H9 (cell line): ENCODE results near the gene IGBP1. TPM values are rescaled to one million over a fixed set of nuclear protein-coding genes. Genes with fewer than 3 reads are reported as not detected.
A peak's percentile ranks its signal among the peaks of the same experiment; 100 is the strongest.

Experiments used
- DNase-seq: peaks from one replicate; pipeline ENCODE4 v3.0.0-alpha.2; 2017
- H2AFZ ChIP-seq: one replicate; pipeline ENCODE4 v1.6.1; 2013; ENCODE audit warnings: mild to moderate bottlenecking, low read length, control low read depth, moderate library complexity
- H2AK5ac ChIP-seq: 2 replicates; pipeline ENCODE4 v1.6.1; 2013; ENCODE audit warnings: low read length, control low read depth, mixed read lengths; ENCODE audit not compliant: insufficient read length
- H2BK120ac ChIP-seq: one replicate; pipeline ENCODE4 v1.6.1; 2013; ENCODE audit warnings: low read depth, mild to moderate bottlenecking, low read length, control low read depth, inconsistent platforms; ENCODE audit not compliant: poor library complexity, severe bottlenecking
- H2BK12ac ChIP-seq: 2 replicates; pipeline ENCODE4 v1.6.1; 2013; ENCODE audit warnings: low read length, control low read depth, mixed read lengths, low read depth; ENCODE audit not compliant: insufficient read length
- H2BK15ac ChIP-seq: 2 replicates; pipeline ENCODE4 v1.6.1; 2013; ENCODE audit warnings: low read depth, low read length, control low read depth
- H2BK20ac ChIP-seq: one replicate; pipeline ENCODE4 v1.6.1; 2013; ENCODE audit warnings: low read depth, mild to moderate bottlenecking, low read length, control low read depth, inconsistent platforms; ENCODE audit not compliant: poor library complexity, severe bottlenecking
- H2BK5ac ChIP-seq: 2 replicates; pipeline ENCODE4 v1.6.1; 2013; ENCODE audit warnings: low read length, control low read depth, mixed read lengths; ENCODE audit not compliant: insufficient read length
- H3K14ac ChIP-seq: 2 replicates; pipeline ENCODE4 v1.6.1; 2013; ENCODE audit warnings: low read length, control low read depth; ENCODE audit not compliant: insufficient read depth
- H3K18ac ChIP-seq: 2 replicates; pipeline ENCODE4 v1.6.1; 2013; ENCODE audit warnings: low read depth, mild to moderate bottlenecking, mixed read lengths, low read length, control low read depth; ENCODE audit not compliant: insufficient read length
- H3K23ac ChIP-seq: 2 replicates; pipeline ENCODE4 v1.6.1; 2013; ENCODE audit warnings: low read length, control low read depth, mixed read lengths, low read depth; ENCODE audit not compliant: insufficient read length
- H3K23me2 ChIP-seq: 2 replicates; pipeline ENCODE4 v1.6.1; 2013; ENCODE audit warnings: low read depth, mild to moderate bottlenecking, mixed read lengths, low read length, control low read depth; ENCODE audit not compliant: insufficient read length, poor library complexity, severe bottlenecking
- H3K27ac ChIP-seq: 2 replicates; pipeline ENCODE4 v1.5.1; 2013; ENCODE audit warnings: low read length, control low read depth, mixed read lengths, low read depth; ENCODE audit not compliant: insufficient read length
- H3K27me3 ChIP-seq: 2 replicates; pipeline ENCODE4 v1.6.1; 2013; ENCODE audit warnings: low read length, control low read depth, inconsistent platforms; ENCODE audit not compliant: insufficient read depth
- H3K4ac ChIP-seq: 2 replicates; pipeline ENCODE4 v1.6.1; 2013; ENCODE audit warnings: low read depth, mild to moderate bottlenecking, control low read depth, inconsistent platforms, low read length, moderate library complexity
- H3K4me1 ChIP-seq: 2 replicates; pipeline ENCODE4 v1.6.1; 2013; ENCODE audit warnings: low read length, control low read depth, inconsistent platforms; ENCODE audit not compliant: insufficient read depth
- H3K4me2 ChIP-seq: 2 replicates; pipeline ENCODE4 v1.6.1; 2013; ENCODE audit warnings: low read length, control low read depth, mixed read lengths; ENCODE audit not compliant: insufficient read length, insufficient read depth
- H3K56ac ChIP-seq: 2 replicates; pipeline ENCODE4 v1.6.1; 2013; ENCODE audit warnings: low read depth, mild to moderate bottlenecking, mixed read lengths, low read length, control low read depth; ENCODE audit not compliant: insufficient read length
- H3K79me1 ChIP-seq: 2 replicates; pipeline ENCODE4 v1.6.1; 2013; ENCODE audit warnings: low read depth, mild to moderate bottlenecking, moderate library complexity, low read length, control low read depth, inconsistent platforms; ENCODE audit not compliant: insufficient read depth, poor library complexity, severe bottlenecking
- H3K79me2 ChIP-seq: 2 replicates; pipeline ENCODE4 v1.6.1; 2013; ENCODE audit warnings: low read length, control low read depth, inconsistent platforms; ENCODE audit not compliant: insufficient read depth
- H3K9ac ChIP-seq: 2 replicates; pipeline ENCODE4 v1.6.1; 2013; ENCODE audit warnings: low read length, control low read depth, mixed read lengths; ENCODE audit not compliant: insufficient read length; ENCODE audit errors: extremely low read depth
- H3K9me3 ChIP-seq: one replicate; pipeline ENCODE4 v1.6.1; 2013; ENCODE audit warnings: low read depth, low read length, inconsistent platforms; ENCODE audit not compliant: control insufficient read depth
- H3T11ph ChIP-seq: one replicate; pipeline ENCODE4 v1.6.1; 2013; ENCODE audit warnings: mild to moderate bottlenecking, low read length, control low read depth, inconsistent platforms
- H4K20me1 ChIP-seq: one replicate; pipeline ENCODE4 v1.6.1; 2013; ENCODE audit not compliant: control insufficient read depth, insufficient read length, insufficient read depth
- H4K5ac ChIP-seq: 2 replicates; pipeline ENCODE4 v1.6.1; 2013; ENCODE audit warnings: low read depth, mild to moderate bottlenecking, mixed read lengths, low read length, control low read depth; ENCODE audit not compliant: insufficient read length
- H4K8ac ChIP-seq: replicated peaks from 2 replicates; pipeline ENCODE4 v1.6.1; 2013; ENCODE audit warnings: low read length, control low read depth, mixed read lengths, low read depth; ENCODE audit not compliant: insufficient read length
- H4K91ac ChIP-seq: 2 replicates; pipeline ENCODE4 v1.6.1; 2013; ENCODE audit warnings: low read depth, mild to moderate bottlenecking, moderate library complexity, mixed read lengths, low read length, control low read depth; ENCODE audit not compliant: insufficient read length
- H3K27ac Mint-ChIP-seq, 3 experiments: 2 replicates in 2 of 3; 3 replicates in 1 of 3; pipeline ENCODE4 v1.8.0; 2020 to 2021; ENCODE audit warnings: mixed read lengths in 3 of 3, mild to moderate bottlenecking in 1 of 3, moderate library complexity in 1 of 3
- H3K27me3 Mint-ChIP-seq: 2 replicates; pipeline ENCODE4 v1.8.0; 2021; ENCODE audit warnings: low read depth, mild to moderate bottlenecking, moderate library complexity, mixed read lengths
- H3K36me3 Mint-ChIP-seq, 3 experiments: 2 replicates in 2 of 3; 3 replicates in 1 of 3; pipeline ENCODE4 v1.8.0; 2020 to 2021; ENCODE audit warnings: low read depth in 3 of 3, mixed read lengths in 3 of 3; ENCODE audit not compliant: insufficient read depth in 1 of 3
- H3K4me1 Mint-ChIP-seq, 2 experiments: 2 replicates each; pipeline ENCODE4 v1.8.0; 2020; ENCODE audit warnings: mixed read lengths in 2 of 2
- H3K4me3 Mint-ChIP-seq, 2 experiments: 2 replicates in 1 of 2; 3 replicates in 1 of 2; pipeline ENCODE4 v1.8.0; 2020 to 2021; ENCODE audit warnings: mild to moderate bottlenecking in 2 of 2, mixed read lengths in 2 of 2, moderate library complexity in 1 of 2
- H3K9me3 Mint-ChIP-seq, 2 experiments: 2 replicates in 1 of 2; 3 replicates in 1 of 2; pipeline ENCODE4 v1.8.0; 2020; ENCODE audit warnings: mild to moderate bottlenecking in 2 of 2, mixed read lengths in 2 of 2, moderate library complexity in 1 of 2
- CTCF ChIP-seq: fragments of 200-600 bp; sonication (generic); conservative IDR thresholded peaks from 3 replicates; pipeline ENCODE4 v1.8.0; 2021; ENCODE audit warnings: antibody characterized with exemption, mild to moderate bottlenecking
- WGBS: extraction: QIAGEN DNeasy Blood & Tissue Kit; methylation state at CpG from one replicate; pipeline ENCODE4 v1.1.7; 2013; ENCODE audit warnings: missing lambda C conversion rate, low lambda C conversion rate, mixed read lengths; ENCODE audit not compliant: insufficient read length; ENCODE audit errors: extremely low coverage; 5-methylcytosine and 5-hydroxymethylcytosine counted together
- total RNA-seq: library from RNA; stranded (reverse); gene quantifications from 2 replicates; pipeline ENCODE4 v1.2.1, GENCODE V29; 2021

The IGBP1 gene
- total RNA-seq, 1 experiment from 2014 or later = 45.0 TPM

GRCh38 chrX:70129816-70130215, 3.4 kb upstream of the IGBP1 start:
- Histone ChIP-seq H3K23me2 (peaks cover 3% of the 10 kb centered on the region), H4K8ac (no peak overlapping the region), H2AFZ (no peak overlapping the region), H4K5ac (no peak overlapping the region), H3K9me3 (peaks cover 36% of the 10 kb centered on the region), H2BK120ac (no peak overlapping the region), H2BK12ac (no peak overlapping the region), H3K4me2 (no peak overlapping the region), H2BK15ac (no peak overlapping the region), H2BK20ac (no peak overlapping the region), H3K4ac (no peak overlapping the region), H3K27ac (no peak overlapping the region), H3K79me2 (no peaks in the 10 kb centered on the region), H3K9ac (no peak overlapping the region), H3T11ph (no peak overlapping the region), H3K27me3 (no peaks in the 10 kb centered on the region), H3K79me1 (no peaks in the 10 kb centered on the region), H3K23ac (no peak overlapping the region), H3K56ac (no peak overlapping the region), H3K14ac (no peak overlapping the region), H3K18ac (no peak overlapping the region), H4K91ac (no peak overlapping the region), H2BK5ac (no peak overlapping the region), H3K4me1 (peaks cover 3% of the 10 kb centered on the region; the same call in 1 of the 2 replicates), H2AK5ac (no peak overlapping the region), H4K20me1 (no peaks in the 10 kb centered on the region)
- TF ChIP-seq CTCF = no peak
- H3K27ac Mint-ChIP-seq = peak overlapping the region in 1 of 3 experiments; percentile 70; a peak in 2 of 7 replicates
- peaks cover 61 to 66% of the 10 kb centered on the region in 2 experiments for H3K9me3 Mint-ChIP-seq
- no peaks in the 10 kb centered on the region for H3K27me3 Mint-ChIP-seq
- no peak for DNase-seq
- WGBS = no CpG with 5 or more reads among the region's 1 CpG
- peaks cover 35 to 43% of the 10 kb centered on the region in 2 experiments for H3K4me1 Mint-ChIP-seq
- H3K4me3 Mint-ChIP-seq = no peak overlapping the region
- peaks cover 5 to 8% (median 6%) of the 10 kb centered on the region in 3 experiments; a peak in 6 of 7 replicates for H3K36me3 Mint-ChIP-seq
